EL (cell line): Measurements from ENCODE around the gene PAWR.
"Not testable (repeated sequence)": the region's sequence is repeated elsewhere in the genome, so short reads cannot be mapped to it uniquely, and the experiment has no call there.

Experiments used
- DNase-seq: peaks from one replicate; pipeline ENCODE4 v3.0.0-alpha.2; 2016

Gene PAWR

DNA sequence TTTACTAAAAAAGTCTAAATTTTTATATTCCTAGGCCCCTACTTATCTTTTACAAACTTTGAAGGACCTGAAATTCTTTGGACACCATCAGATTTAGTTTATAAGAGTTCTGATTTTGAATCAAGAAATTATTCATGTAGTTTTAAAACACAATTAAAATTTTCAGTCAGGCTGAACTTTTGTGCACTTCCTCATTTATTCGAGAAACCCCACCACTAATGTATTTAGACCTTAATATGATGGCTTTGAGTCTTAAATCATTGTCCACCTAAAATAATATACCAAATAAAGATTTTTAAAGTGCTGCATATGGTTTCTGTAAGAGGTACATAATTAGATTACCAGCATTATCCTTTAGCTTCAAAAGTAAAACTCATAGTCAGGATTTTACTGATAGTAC lies 103.4 kb downstream of the PAWR start:
- no peak for DNase-seq

DNA sequence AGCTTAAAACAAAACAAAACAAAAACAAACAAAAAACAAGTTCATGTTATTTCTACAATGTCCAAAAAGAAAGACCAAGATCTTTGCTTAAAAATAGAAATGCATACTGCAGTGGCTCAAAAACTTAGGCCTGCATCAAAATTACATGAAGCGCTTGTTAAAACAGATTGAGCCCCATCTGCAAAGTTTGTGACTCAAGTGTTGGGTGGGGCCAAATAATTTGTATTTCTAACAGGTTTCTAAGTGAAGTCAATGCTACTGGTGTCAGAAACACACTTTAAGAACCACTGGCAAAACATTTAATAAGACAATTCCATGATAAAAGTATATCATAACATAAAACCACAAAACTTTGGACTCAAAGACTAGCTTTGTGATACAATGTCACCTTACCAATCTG lies 105.6 kb downstream of the PAWR start:
- no peak for DNase-seq

DNA sequence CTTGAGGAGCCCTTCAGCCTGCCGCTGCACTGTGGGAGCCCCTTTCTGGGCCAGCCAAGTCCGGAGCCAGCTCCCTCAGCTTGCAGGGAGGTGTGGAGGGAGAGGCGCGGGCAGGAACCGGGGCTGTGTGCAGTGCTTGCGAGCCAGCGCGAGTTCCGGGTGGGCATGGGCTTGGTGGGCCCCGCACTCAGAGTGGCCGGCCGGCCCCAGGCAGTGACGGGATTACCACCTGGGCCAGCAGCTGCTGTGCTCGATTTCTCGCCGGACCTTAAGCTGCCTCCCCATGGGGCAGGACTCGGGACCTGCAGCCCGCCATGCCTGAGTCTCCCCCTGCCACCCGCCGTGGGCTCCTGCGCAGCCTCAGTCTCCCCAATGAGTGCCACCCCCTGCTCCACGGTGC lies 116.9 kb downstream of the PAWR start:
- DNase-seq: no peak

DNA sequence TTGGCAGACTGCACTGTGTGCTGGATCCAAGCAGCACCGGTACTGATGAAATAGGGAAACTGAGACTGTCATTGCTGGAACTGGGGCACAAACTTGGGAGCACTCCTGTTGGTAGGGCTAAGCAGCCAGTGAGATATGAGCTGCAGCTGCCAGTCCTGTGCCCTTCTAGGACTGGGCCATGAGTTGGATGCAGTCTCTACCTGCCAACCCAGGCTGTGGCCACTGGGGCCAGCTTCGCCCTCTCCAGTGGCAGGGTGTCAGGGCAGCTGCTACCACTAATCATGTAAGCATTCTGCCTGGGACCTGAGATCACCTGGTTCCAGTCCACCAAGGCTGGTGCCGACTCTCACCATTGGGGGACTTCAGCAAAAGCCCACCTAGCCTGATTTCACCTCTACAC lies 121.1 kb downstream of the PAWR start:
- DNase-seq: no peak

DNA sequence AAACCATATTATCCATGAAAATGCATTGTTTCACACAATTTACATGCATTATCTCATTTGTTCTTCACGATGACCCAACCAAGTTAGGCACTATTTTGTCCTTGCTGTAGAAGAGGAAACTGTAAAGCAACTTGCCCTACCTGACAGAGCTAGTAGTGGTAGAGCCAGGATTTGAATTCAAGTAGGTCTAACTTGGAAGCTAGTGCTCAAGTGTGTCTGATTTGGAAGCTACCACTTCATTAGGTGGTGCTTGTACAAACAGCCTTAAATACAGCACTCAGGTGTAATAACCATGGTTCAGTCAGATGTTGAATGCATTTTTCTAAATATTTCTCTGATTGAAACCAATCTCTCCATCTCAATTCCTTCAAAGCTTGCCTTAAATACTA lies 123.6 kb downstream of the PAWR start:
- no peak for DNase-seq

DNA sequence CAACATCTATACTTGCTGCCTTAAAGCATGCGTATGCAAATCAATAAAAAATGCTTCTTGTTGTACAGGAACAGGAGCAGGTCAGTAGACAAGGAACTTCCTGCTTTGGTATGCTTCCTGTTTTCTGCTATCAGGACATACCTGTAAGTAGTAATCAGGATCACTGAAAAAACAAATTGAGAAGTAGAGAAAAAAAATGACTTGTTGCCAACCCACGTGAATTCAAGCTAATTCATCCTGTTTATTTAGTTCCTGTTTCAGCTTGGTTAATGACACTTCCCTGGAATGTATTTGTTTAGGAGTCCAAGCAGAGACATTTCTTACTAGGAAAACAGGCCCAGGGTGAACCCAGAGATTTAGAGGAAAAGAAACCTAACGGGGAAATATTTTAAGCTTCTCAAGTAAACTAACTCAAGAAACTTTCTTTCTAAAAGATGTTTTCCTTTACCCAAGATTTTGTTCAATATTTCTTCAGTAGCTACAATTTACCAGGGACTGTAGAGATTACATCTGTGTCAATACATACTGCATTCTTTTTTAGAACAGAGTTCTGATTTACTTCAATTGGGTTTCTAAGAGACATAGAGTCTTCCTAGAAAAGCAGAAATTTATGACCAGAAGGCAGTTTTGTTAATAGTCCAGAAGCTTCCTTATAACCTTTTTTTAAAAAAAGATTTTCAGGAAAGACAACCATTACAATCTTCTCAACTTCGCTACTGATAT lies 124.2 kb downstream of the PAWR start:
- DNase-seq: peak; percentile 10

DNA sequence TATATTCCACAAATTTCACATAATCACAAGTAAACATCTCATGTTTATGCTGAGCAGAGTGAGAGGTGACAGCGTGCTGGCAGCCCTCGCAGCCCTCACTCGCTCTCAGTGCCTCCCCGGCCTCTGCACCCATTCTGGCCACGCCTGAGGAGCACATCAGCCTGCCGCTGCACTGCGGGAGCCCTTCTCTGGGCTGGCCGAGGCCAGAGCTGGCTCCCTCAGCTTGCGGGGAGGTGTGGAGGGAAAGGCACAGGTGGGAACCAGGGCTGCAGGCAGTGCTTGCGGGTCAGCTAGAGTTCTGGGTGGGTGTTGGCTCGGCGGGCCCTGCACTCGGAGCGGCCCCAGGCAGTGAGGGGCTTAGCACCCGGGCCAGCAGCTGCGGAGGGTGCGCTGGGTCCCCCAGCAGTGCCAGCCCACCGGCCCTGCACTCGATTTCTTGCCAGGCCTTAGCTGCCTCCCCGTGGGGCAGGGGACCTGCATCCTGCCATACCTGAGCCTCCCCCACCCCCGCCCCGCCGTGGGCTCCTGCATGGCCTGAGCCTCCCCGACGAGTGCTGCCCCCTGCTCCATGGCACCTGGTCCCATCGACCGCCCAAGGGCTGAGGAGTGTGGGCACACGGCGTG lies 125.9 kb downstream of the PAWR start:
- not testable (repeated sequence) for DNase-seq

DNA sequence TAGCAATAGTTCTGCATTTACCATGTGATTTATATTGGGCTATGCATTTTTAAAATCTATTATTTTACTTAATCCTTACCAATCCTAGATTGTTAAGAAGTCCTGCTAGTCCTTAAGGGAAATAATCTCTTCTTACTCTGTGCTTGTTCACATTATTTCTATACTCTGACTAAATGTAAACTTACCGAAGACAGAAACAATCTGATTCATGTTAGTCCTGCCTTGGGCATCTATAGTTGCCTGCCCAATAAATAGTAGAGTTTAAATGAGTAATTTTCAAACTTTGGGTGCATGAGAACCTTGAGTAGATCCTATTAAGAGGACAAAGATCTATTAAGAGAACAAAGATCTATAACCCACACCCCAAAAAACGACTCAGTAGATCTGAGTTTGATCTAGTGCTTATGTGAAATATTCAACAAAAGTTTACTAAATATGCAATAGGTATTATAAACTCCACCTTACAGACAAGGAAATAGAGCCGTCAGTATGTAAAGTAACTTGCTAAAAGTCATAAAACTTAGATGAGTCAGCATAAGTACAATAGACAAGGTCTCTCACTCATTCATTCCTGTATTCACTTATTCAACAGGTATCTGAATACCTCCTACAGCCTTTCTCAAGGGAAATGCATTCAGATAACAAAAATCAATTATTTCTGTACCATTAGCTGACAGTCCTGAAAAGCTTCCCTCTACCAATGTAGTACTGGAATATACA lies 127.6 kb downstream of the PAWR start:
- no peak for DNase-seq

DNA sequence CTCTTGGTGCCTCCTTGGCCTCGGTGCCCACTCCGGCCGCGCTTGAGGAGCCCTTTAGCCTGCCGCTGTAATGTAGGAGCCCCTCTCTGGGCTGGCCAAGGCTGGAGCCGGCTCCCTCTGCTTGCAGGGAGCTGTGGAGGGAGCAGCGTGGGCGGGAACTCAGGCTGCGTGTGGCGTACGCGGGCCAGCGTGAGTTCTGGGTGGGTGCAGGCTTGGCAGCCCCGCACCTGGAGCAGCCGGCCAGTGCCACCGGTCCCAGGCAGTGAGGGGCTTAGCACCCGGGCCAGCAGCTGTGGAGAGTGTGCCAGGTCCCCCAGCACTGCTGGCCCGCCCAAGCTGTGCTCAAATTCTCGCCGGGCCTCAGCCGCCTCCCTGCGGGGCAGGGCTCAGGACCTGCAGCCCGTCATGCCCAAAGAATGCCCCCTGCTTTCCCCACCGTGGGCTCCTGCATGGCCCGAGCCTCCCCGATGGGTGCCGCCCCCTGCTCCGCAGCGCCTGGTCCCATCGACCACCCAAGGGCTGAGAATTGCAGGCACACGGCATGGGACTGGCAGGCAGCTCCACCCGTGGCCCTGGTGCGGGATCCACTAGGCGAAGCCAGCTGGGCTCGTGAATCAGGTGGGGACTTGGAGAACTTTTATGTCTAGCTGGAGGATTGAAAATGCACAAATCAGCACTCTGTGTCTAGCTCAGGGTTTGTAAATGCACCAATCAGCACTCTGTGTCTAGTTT lies 129.2 kb downstream of the PAWR start:
- no peak for DNase-seq

DNA sequence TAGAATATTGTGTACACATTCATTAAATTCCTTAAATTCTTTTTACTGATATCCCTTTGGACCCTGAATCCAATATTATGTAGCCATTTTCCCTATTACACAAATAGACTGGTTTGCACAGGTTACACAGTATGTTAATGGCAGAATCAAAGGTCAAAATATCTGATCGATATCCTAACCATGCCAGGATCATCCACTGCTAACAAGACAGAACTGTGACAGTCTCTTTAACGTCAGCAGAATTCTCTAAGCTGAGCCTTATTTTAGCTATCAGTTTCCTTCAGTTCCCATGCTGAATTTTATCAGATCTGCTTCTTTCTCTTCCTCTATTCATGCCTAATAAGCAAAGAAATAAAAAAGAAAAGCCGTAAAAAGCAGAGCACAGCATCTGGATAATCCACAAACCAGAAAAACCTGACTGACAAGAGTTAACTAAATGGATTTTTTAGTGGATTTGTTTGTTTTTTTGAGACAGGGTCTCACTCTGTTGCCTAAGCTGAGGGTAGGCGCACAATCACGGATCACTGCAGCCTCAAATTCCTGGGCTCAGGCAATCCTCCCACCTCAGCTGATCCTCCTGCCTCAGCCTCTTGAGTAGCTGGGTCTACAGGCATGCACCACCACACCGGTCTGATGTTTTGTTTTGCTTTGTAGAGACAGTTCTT lies 130.4 kb downstream of the PAWR start:
- no peak for DNase-seq

DNA sequence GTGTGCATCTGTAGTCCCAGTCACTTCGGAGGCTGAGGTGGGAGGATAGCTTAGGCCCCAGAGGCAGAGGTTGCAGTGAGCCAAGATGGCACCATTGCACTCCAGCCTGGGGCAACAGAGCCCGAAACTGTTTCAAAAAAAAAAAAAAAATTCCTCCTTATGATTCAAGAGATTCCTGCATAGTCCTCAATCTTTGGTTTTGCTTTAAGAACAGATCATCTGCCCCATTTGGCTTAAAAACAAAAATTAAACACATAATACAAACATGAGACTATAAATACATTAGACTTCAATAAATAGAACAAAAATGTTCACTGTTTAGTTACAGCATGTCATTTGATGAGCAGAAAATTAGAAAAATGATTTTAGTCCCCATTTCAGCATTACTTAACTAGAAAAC lies 131.2 kb downstream of the PAWR start:
- DNase-seq: no peak

DNA sequence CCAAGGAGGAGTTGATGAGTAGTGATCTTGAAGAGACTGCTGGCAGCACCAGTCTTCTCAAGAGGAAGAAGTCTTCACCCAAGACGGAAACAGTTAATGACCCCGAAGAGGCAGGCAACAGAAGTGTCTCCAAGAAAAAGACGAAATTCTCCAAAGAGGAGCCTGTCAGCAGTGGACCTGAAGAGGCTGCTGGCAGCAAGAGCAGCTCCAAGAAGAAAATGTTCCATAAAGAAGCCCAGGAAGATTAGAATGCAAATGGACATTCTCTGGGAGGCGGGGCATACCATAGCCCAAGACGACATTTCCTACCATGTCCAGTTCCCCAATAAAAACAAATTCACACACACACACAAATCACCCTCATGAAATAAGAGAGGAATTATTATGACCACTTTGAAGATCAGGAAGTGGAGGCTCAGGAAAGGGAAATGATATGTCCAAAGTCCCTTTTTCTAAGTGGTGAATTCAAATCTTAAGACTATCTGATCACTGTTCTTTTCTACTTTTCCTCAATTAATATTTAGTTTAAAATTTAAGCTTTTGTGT lies 131.8 kb downstream of the PAWR start:
- DNase-seq: no peak

DNA sequence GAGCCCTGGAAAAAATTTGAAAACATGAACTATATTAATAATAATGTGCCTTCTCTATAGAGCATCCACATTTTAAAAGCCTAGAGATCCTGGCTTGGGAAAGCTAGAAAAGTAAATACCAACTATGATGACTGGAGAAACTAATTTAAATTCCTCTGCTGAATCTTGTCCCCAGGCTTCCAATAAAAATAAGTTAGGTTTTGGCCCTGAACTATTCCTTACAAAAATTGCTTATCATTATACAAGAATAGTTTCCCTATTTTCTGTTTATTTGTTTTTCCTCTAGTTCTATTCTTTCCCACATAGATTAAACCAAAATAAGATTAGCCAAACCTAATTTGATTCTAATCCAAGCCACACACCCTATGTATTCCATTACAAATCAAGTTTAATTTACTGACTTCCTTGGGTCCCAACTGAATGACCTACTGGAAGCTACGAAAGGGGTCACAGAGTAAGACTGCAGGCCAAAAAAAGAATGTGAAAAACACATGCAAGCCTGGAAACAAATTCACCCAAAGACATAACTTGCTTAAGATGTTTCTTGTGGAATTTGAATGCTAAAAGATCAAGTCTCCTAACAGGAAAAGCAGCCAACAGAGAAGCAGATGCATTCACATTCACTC lies 133.0 kb downstream of the PAWR start:
- peak; percentile 23 for DNase-seq

DNA sequence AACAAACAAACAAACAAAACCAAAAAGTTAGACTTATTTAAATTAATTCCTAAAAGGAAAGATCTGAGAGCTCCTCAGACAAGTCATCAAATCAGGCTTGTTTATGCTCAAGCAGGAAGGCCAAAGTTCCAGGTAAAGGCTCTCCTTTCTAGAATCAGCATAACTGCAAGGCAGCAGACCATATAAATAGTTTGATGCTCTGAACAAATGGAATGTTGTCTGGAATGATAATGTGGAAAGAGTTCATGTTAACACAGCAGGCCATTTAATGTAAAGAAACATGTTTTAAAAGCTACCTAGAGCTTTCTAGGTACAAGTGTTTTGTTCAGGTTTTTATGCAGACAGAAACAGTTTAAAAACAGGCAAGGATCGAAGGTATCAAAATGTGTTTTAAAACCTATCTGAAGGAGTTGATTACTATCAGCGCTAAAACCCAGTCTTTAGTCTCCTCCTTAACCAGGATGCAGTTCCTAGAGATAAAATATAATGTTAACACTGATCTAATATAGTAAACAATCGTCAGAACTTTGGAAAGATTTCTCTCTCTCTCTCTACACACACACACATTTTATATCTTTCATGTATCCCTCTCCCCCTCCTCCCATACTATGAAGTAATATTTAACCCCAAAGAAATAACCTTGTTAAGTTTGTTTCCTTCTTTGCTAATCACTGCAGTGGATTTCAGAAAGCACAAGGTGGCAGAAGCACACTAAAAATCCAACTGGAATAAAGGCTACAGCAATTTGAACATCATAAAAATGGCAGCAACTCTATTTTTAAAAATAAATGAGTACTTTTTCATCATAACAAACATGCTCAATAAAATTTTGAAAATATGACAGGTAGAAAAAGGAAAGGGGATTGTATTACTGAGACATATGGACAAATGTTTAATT lies 135.5 kb downstream of the PAWR start:
- DNase-seq: peak; percentile 48

DNA sequence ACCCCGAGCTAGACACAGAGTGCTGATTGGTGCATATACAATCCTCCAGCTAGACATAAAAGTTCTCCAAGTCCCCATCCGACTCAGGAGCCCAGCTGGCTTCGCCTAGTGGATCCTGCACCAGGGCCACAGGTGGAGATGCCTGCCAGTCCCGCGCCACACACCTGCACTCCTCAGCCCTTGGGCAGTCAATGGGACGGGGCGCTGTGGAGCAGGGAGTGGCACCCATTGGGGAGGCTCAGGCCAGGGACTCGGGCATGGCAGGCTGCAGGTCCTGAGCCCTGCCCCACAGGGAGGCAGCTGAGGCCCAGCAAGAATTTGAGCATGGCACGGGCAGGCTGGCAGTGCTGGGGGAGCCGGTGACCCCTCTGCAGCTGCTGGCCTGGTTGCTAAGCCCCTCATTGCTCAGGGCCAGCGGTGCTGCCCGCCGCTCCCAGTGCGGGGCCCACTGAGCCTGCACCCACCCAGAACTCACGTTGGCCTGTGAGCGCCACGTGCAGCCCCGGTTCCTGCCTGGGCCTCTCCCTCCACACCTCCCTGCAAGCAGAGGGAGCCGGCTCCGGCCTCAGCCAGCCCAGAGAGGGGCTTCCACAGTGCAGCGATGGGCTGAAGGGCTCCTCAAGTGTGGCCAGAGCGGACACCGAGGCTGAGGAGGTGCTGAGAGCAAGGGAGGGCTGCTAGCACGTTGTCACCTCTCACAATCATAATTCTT lies 136.7 kb downstream of the PAWR start:
- DNase-seq: no peak

DNA sequence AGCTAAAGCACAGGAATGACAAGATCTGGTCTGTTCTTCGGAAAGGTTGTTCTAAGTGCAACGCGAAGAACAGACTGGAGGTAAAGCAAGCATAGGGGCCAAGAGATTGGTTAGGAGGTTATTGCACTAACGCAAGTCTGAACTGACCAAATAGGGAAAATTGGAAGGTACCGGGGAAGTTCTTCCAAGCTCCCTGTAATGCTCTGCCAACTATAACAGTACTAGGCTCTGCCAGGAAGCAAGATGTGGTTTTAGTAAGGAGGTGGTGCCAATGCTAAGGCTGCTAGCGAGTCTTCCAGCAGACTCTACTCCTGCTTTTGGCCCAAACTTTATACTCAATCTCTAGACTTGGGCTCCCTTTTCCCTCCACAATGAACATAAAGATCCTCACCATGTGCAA lies 138.6 kb downstream of the PAWR start:
- no peak for DNase-seq

DNA sequence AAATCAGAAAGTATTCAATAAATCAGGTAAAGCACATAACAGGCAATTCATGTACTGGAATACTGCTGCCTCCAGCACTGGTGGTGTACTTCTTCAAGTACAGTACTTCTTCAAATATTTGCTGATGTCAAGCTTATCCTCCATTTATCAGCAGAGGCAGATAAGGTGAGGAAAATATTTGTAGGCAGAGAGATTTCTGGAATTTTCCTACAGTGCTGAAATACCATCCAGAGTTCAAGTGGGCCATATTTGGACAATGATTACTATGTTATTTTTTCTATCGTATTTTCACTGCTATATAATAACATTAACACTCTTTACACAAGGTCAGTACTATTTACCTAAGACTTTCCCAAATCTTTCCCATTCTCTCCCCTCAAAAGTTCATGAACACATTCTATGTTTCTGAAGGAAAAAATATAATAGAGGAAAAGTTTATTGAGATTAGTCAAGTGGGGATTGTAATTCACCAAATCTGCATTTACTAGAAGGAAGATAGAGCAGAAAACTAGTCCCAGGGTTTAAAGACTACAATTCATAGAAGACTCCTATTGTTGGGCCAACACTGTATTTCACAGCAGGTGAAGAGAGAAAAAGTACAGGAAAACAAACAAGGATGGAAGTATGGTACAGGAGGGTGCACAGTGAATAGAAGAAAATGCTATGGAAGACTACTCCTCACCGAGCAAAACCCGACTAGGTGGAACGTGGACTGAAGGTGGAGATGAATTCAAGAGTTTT lies 141.1 kb downstream of the PAWR start:
- no peak for DNase-seq

DNA sequence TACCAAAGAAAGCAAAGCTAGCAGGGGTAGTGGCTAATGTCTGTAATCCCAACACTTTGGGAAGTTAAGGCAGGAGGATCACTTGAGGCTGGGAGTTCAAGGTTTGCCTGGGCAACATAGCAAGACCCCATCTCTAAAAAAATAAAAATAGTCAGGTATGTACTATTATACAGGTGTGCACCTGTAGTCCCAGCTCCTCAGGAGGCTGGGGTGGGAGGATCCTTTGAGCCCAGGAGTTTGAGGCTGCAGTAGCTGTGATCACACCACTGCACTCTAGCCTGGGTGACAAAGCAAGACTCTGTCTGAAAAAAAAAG lies 142.2 kb downstream of the PAWR start:
- no peak for DNase-seq

DNA sequence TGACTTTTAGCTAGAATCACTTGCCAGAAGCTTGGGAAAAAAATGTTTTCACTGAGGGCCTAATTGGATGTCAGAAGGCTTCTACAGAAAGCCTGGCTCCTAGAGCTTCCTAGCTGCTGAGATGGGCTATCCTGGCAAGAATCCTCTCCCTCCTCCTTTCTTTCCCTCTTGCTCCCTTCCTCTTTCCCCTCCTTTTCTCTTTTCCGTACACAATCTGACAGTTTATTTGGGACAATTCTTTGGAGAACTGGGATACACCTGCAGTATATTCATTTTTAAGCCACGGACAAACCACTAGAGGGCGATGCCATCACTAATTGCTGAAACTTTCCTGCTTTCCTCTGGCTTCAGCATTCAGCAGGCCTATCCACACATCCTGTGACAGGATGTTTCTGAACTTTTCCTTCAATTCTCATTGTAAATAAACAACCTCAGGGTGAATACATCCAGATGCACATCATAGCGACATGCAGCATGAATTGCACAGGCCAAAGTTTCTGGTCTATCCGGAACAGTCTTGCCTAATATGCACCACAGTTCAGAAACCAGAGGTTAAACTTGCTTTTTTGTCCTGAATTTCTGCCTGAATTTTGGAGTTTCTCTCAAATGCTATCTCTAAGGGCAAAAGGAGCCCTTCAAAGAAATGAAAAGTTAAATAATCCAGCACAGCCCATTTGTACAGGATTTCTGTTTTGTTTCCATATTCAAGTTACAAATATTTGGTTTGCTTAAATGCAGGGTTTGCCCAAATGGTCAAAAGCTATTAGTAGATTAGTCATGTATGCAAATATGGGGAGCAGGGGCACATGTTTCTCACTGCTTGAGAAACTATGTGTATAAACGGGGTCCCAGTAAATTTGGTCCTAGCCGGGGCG lies 142.8 kb downstream of the PAWR start:
- peak; percentile 80 for DNase-seq
